Myocyte (in vitro differentiated cells): Measurements from ENCODE around the gene ITGB2. TPM values are rescaled to one million over a fixed set of nuclear protein-coding genes. Genes with fewer than 3 reads are reported as not detected.

Experiments
- DNase-seq: peaks from one replicate; pipeline ENCODE4 v3.0.0-alpha.2; 2012; ENCODE audit warnings: low read depth
- total RNA-seq: library from RNA; depleted of rRNA; stranded (reverse); fragments of >200 nt; gene quantifications from 2 replicates; pipeline ENCODE4 v1.2.3, GENCODE V29; 2014

ITGB2 gene
- total RNA-seq, 1 donor from 2014 or later = 3.2 TPM

- peak; percentile 54 for DNase-seq
Observed at GRCh38 chr21:44911384-44912157, 9.1 kb downstream of the ITGB2 start.

GRCh38 chr21:44911068-44911383 is 9.7 kb downstream of the ITGB2 start:
- DNase-seq = no peak

GRCh38 chr21:44910229-44911067 is 10.3 kb downstream of the ITGB2 start:
- peak; percentile 79 for DNase-seq

- no peak for DNase-seq
Observed at GRCh38 chr21:44909719-44910118, 11.0 kb downstream of the ITGB2 start.

GRCh38 chr21:44908908-44909307 is 11.8 kb downstream of the ITGB2 start:
- DNase-seq = no peak

GRCh38 chr21:44907966-44908895 is 12.5 kb downstream of the ITGB2 start:
- DNase-seq = no peak

- DNase-seq = no peak
Observed at GRCh38 chr21:44907225-44907965, 13.3 kb downstream of the ITGB2 start.

- peak; percentile 26 for DNase-seq
Observed at GRCh38 chr21:44905728-44906090, 15.0 kb downstream of the ITGB2 start.

- no peak for DNase-seq
Observed at GRCh38 chr21:44905016-44905727, 15.5 kb downstream of the ITGB2 start.

- no peak for DNase-seq
Observed at GRCh38 chr21:44904141-44904923, 16.4 kb downstream of the ITGB2 start.

GRCh38 chr21:44903689-44904088 is 17.0 kb downstream of the ITGB2 start:
- no peak for DNase-seq

- DNase-seq = no peak
Observed at GRCh38 chr21:44903050-44903685, 17.5 kb downstream of the ITGB2 start.

GRCh38 chr21:44902268-44903049 is 18.2 kb downstream of the ITGB2 start:
- no peak for DNase-seq

- DNase-seq = no peak
Observed at GRCh38 chr21:44901391-44902074, 19.2 kb downstream of the ITGB2 start.

GRCh38 chr21:44900559-44901251 is 20.0 kb downstream of the ITGB2 start:
- no peak for DNase-seq

- DNase-seq = no peak
Observed at GRCh38 chr21:44899768-44900558, 20.7 kb downstream of the ITGB2 start.
